ENCODE data around the gene CNTNAP2. TPM values are rescaled to one million over a fixed set of nuclear protein-coding genes. Genes with fewer than 3 reads are reported as not detected.

Gene CNTNAP2
- total and polyA plus RNA-seq, 2 of the 4 experiments (the other 2 are of a cell fraction) = not detected

DNA sequence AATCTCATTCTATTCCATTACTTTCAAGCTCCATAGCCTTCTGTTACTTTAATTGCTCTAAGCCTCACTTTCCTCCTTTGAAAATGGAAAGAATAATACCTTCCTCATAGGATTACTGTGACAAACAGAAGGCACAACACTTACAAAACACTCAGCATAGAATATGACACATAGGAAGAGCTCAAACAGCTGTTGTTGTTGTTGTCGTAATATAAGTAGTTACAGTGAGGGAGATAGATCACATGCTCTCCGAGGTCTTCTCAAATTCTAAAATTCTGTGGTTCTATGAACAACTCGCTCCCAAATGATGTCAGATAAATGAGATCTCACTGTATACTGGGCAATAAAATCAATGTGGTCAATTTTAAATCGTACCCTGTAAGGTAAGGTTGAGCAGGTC is 1424.7 kb downstream of the CNTNAP2 start:
- H3K14ac ChIP-seq (replicated peaks; ENCODE audit: low read depth, low read length) = no peak overlapping the region
- no peak overlapping the region for H3K23ac ChIP-seq (ENCODE audit: low read depth, low read length)
- H3K4me2 ChIP-seq (ENCODE audit: low read depth, low read length) = no peak overlapping the region
- H3K27me3 ChIP-seq (ENCODE audit: control insufficient read depth, insufficient read depth, low read length) = no peaks in the 10 kb centered on the region
- H3K56ac ChIP-seq (ENCODE audit: extremely low read depth, insufficient read depth, low read length) = no peak overlapping the region
- H3K4ac ChIP-seq (ENCODE audit: low read depth, low read length) = no peak overlapping the region
- no peaks in the 10 kb centered on the region for H3K79me1 ChIP-seq (ENCODE audit: low read depth in 1 of 2, low read length in 2 of 2)
- ChIA-PET CTCF (no interaction called here), POLR2A (ENCODE audit: unreplicated experiment) (no interaction called here)
- H3K4me1 ChIP-seq (ENCODE audit: control insufficient read depth, insufficient read depth, low read length) = no peaks in the 10 kb centered on the region
- H2AFZ ChIP-seq (replicated peaks; ENCODE audit: low read length, poor library complexity) = no peak overlapping the region
- intact Hi-C loops (cut with micrococcal nuclease) (no loop called here), in situ Hi-C loops (cut with MboI; ENCODE audit: low sequenced_read_pairs) (no loop called here), dilution Hi-C loops (cut with HindIII; ENCODE audit: low sequenced_read_pairs, unreplicated experiment) (no loop called here)
- H4K20me1 ChIP-seq (ENCODE audit: insufficient read depth, low read length) = no peaks in the 10 kb centered on the region
- H3K4me3 ChIP-seq (ENCODE audit: insufficient read depth, low read depth, low read length) = no peak overlapping the region
- DNase-seq = no peak
- no CpG with 5 or more reads among the region's 4 CpGs for WGBS, 2 experiments (ENCODE audit: extremely low coverage in 2 of 2, insufficient read length in 1 of 2)
- H2BK5ac ChIP-seq (ENCODE audit: low read depth, low read length, poor library complexity, severe bottlenecking) = no peak overlapping the region
- no peaks in the 10 kb centered on the region for H3K9me1 ChIP-seq (ENCODE audit: insufficient read depth, low read length)
- H2BK20ac ChIP-seq (ENCODE audit: low read depth, low read length) = no peak overlapping the region
- H3K27ac ChIP-seq (ENCODE audit: insufficient read depth, low read length) = no peak overlapping the region
- no peak overlapping the region for H3K9ac ChIP-seq (ENCODE audit: low read depth, low read length)
- H2AK9ac ChIP-seq (replicated peaks; ENCODE audit: low read depth, low read length, poor library complexity) = no peak overlapping the region
- no peak overlapping the region for H2BK15ac ChIP-seq (ENCODE audit: low read depth, low read length)
- no peaks in the 10 kb centered on the region for H3K36me3 ChIP-seq (ENCODE audit: control insufficient read depth, insufficient read depth, low read length)
- no peak for ATAC-seq (ENCODE audit: low read depth)
- BruUV-seq (replicated peaks) = no TSS peak
- no peak overlapping the region for H2BK120ac ChIP-seq (ENCODE audit: low read depth, low read length)
- 0 out of 2 replicates have a peak, but pooled peaks cover 2% of the 10 kb centered on the region for H3K9me3 ChIP-seq (ENCODE audit: control insufficient read depth, insufficient read depth, low read length)
- no peak overlapping the region for H4K5ac ChIP-seq (ENCODE audit: low read depth, low read length)
- no peak overlapping the region for H4K8ac ChIP-seq (ENCODE audit: low read depth in 2 of 2, low read length in 2 of 2)
- H4K91ac ChIP-seq (ENCODE audit: insufficient read depth, low read depth, low read length) = no peak overlapping the region
- no peak overlapping the region for H2AK5ac ChIP-seq (ENCODE audit: low read depth, low read length)
- TF ChIP-seq CTCF (conservative IDR thresholded peaks at IDR 0.05; ENCODE audit: low read depth, low read length) (no peak), MAFK (IDR thresholded peaks at IDR 0.05; ENCODE audit: low read depth, low read length) (no peak), SMC3 (IDR thresholded peaks at IDR 0.05; ENCODE audit: low read depth, low read length) (no peak), MXI1 (IDR thresholded peaks at IDR 0.05; ENCODE audit: borderline replicate concordance, low read depth, low read length) (no peak), POLR2A (IDR thresholded peaks at IDR 0.05; ENCODE audit: low read depth, low read length) (no peak), BHLHE40 (IDR thresholded peaks at IDR 0.05; ENCODE audit: low read depth, low read length) (no peak), NFE2L2 (IDR thresholded peaks at IDR 0.05; ENCODE audit: low read depth, low read length) (no peak), RFX5 (IDR thresholded peaks at IDR 0.05; ENCODE audit: low read depth, low read length) (no peak), CEBPB (IDR thresholded peaks at IDR 0.05; ENCODE audit: low read depth, low read length) (no peak), FOS (IDR thresholded peaks at IDR 0.05; ENCODE audit: low read depth, low read length) (no peak), RCOR1 (IDR thresholded peaks at IDR 0.05; ENCODE audit: insufficient replicate concordance, low read length) (no peak), MAZ (IDR thresholded peaks at IDR 0.05; ENCODE audit: borderline replicate concordance, low read depth, low read length) (no peak), RAD21 (IDR thresholded peaks at IDR 0.05; ENCODE audit: low read length) (no peak)
- TF ChIP-seq, protein P1, sequence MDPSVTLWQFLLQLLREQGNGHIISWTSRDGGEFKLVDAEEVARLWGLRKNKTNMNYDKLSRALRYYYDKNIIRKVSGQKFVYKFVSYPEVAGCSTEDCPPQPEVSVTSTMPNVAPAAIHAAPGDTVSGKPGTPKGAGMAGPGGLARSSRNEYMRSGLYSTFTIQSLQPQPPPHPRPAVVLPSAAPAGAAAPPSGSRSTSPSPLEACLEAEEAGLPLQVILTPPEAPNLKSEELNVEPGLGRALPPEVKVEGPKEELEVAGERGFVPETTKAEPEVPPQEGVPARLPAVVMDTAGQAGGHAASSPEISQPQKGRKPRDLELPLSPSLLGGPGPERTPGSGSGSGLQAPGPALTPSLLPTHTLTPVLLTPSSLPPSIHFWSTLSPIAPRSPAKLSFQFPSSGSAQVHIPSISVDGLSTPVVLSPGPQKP (IDR thresholded peaks at IDR 0.05; ENCODE audit: borderline replicate concordance, low read depth, low read length) = no peak
- TF ChIP-seq, protein P2, sequence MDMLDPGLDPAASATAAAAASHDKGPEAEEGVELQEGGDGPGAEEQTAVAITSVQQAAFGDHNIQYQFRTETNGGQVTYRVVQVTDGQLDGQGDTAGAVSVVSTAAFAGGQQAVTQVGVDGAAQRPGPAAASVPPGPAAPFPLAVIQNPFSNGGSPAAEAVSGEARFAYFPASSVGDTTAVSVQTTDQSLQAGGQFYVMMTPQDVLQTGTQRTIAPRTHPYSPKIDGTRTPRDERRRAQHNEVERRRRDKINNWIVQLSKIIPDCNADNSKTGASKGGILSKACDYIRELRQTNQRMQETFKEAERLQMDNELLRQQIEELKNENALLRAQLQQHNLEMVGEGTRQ (IDR thresholded peaks at IDR 0.05; ENCODE audit: low read depth, low read length) = no peak
- H3K18ac ChIP-seq (ENCODE audit: low read depth, low read length) = no peak overlapping the region
